ENCODE results near the gene PARM1.

Gene PARM1, protein sequence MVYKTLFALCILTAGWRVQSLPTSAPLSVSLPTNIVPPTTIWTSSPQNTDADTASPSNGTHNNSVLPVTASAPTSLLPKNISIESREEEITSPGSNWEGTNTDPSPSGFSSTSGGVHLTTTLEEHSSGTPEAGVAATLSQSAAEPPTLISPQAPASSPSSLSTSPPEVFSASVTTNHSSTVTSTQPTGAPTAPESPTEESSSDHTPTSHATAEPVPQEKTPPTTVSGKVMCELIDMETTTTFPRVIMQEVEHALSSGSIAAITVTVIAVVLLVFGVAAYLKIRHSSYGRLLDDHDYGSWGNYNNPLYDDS

DNA sequence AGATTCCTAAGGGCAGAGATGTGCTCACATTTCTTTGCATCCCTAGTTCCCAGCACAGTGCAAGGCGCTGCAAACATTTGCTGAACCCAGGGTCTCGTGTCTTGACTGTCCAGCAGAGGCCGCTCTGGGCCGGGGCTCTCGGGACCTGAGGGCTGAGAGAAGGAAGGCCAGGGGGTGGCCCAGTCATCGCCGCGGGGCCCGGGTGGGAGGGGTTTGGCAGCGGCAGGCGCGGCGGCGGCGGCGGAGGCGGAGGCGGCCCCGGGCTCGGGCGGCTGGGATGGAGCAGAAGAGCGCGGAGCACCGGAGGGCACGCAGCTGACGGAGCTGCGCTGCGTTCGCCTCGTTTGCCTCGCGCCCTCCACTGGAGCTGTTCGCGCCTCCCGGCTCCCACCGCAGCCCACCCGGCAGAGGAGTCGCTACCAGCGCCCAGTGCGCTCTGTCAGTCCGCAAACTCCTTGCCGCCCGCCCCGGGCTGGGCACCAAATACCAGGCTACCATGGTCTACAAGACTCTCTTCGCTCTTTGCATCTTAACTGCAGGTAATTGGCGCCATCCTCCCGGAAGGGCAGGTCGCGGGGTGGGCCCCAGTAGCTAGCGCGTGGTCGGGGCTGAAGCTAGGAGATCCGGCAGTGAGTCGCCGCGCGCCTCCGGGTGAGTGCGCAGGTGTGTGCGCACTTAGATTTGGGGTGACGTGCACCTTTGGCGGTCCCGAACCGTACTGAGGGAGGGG is at the start of gene PARM1:
Gene PARM1 (plus strand): TSS at position 285 of the 730 bp plus-strand sequence. CDS start 212 bp downstream, at position 497.
- DNase-seq (ENCODE audit: low read depth in 1 of 2, low spot score in 1 of 2): peak in 1 of 2 donors; percentile 24

DNA sequence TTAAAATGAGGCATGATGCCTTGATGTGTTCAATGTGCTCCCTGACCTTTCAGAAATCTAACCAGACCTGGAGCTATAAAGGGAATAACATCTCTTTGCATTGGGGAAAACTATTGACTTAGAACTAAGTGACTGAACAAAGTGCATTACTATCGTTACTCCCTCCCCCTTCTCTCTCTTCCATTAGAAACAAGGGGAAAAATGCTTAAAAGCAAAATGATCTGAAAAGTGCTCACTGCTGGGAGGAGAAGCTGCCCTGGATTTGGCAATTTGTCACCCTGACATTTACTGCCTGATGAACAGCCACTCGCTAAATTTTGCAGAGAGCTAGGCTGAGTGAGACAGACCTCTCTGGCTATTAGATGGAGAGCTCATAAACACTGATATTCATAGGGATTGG is 48.6 kb upstream of the PARM1 start:
- no peak for DNase-seq (ENCODE audit: low read depth in 1 of 2, low spot score in 1 of 2)

DNA sequence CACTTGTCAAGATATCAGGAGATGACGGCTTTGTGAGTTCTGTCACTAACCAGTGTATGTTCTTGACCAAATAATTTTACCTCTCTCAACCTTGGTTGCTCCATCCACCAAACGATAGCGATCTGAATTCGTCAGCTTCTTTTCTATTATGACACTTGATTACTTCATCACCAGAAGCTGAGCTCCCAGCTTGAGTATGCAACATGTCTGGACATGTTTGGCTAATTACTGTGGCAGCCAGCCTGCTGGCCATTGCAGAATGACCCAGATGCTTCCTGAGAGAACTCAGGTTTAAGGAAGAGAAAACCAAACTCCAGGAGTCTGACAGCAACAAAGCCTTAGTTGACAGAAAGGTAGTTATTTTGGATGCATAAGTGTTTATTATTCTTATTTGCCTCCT is 46.4 kb upstream of the PARM1 start:
- DNase-seq (ENCODE audit: low read depth in 1 of 2, low spot score in 1 of 2): no peak

DNA sequence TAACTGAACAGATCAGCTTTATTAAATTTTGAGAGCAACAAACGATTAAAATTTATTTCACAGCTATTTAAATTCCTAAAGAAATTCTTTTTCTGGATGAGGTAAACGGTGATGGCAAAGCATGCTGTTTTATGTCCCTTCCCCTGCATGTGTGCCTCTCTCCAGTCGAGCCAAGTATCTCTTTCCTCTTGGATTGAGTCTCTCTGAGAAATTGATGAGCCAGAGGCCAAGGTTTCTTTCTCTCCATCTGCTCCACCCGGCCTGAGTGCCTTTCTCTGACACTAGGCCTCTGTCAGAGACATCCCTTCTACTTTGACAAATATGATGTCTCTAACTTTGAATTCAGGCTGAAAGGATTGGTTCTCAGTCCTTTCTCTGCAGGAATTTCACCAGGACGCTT is 42.6 kb upstream of the PARM1 start:
- DNase-seq (ENCODE audit: low read depth in 1 of 2, low spot score in 1 of 2): no peak

DNA sequence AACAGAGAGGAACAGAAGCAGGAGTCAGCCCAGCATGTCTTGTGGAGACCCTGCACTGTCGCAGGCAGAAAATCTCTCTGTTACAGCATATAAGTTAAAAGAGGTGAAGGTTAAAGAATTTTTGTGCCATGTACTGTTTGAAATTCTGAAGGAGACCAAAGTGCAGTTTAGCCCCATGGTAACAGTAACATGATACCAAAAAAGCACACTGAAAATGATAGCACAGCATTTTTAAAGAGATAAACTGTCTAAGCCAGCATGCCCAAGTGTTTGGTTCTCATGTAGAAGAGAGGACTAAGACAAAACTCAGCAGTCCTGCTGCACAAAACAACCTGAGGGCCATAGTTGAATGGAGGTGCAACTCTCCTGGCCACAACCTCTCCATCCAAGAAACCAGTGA is 41.9 kb upstream of the PARM1 start:
- no peak for DNase-seq (ENCODE audit: low read depth in 1 of 2, low spot score in 1 of 2)

DNA sequence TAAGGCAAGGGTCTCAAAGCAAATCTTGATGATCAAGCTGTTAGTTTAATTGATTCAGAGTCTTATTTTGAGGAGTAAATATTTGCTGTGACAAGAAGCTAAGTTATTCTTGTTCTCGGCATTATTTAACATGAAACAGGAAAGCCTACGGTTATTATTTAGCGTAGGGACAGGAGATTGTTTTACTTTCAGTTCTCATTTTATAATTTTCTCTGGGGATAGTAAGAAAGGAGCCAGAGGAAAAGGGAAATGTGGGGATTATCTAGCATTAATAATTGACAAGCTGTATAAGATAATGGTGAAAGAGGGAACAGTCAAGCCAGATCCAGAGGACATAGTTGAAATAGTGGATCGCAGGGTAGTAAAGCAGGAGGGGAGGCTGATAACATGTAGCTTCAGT is 39.7 kb upstream of the PARM1 start:
- no peak for DNase-seq (ENCODE audit: low read depth in 1 of 2, low spot score in 1 of 2)

DNA sequence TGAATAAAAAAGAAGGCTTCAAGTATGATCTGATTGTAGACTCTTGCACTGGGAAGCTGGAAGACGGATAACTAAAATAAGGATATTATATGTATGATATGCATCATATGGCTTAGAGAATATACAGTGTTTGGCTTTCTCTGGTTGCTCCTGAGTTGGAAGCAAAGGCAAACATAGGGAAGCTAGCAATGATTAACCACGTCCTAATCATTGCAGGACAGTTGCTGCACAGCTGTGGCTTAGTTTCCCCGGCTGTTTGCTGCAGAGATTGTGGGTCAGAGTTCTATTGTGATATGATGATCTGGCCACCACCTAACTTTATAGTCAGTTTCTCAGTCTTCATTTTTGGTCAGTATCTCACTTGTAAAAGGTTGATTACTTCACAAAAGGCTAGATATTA is 36.3 kb upstream of the PARM1 start:
- no peak for DNase-seq (ENCODE audit: low read depth in 1 of 2, low spot score in 1 of 2)

DNA sequence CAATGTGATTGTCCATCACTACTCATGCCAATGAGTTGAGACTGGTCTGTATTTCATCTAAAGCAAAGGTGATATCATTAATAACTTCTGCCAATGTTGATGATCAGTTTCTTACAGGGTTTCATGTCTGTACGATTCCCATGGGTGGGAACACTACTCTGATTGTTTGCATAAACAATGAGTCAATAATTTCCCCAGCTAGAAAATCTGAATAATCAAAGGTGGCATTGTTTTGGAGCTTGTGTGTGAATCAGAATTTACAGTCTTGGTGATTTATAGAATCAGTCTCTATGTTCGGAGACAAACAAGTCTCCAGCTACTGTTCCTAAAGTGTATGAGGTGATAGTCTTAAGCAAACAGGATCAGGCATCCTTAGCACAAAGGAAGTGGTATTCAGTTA is 35.5 kb upstream of the PARM1 start:
- no peak for DNase-seq (ENCODE audit: low read depth in 1 of 2, low spot score in 1 of 2)

DNA sequence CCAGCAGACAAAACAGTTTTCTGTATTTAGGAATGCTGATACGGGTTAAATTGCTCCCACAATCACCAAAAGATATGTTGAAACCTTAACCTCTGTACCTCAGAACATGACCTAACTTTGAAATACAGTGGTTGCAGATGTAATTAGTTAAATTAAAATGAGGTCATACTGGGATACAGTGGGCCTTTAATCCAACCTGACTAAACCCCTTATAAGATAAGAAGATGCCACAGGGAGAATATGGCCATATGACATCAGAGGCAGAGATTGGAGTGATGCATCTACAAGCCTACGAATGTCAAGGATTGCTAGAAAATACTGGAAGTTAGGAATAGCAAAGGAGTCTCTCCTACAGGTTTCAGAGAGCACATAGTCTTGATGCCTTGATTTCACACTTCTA is 32.1 kb upstream of the PARM1 start:
- no peak for DNase-seq (ENCODE audit: low read depth in 1 of 2, low spot score in 1 of 2)

DNA sequence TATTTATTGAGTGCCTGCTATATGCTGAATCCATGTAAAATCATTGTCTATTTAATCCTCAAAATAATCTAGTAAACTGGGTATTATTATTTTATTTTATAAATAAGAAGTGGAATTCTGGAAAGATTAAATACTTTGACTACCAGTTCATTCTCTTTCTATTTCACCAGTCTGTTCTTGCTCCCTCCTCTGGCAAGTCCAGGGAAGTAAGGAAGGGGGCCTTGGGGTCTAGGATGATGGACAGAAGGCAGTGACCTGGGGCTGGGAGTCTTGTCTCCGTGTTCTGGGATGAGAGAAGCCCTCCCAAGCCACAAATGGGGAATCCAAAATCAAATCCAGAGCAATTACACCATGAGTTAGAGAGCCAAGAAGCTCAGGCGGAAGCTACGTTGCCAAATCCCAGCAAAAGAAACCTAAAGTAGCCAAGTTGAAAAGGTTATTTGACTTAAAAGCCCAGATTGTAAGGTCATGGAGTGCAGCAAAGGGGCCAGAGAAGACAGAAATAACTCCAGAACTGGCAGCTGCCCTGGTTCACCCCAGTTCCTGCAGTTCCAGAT is 28.3 kb upstream of the PARM1 start:
- no peak for DNase-seq (ENCODE audit: low read depth in 1 of 2, low spot score in 1 of 2)

DNA sequence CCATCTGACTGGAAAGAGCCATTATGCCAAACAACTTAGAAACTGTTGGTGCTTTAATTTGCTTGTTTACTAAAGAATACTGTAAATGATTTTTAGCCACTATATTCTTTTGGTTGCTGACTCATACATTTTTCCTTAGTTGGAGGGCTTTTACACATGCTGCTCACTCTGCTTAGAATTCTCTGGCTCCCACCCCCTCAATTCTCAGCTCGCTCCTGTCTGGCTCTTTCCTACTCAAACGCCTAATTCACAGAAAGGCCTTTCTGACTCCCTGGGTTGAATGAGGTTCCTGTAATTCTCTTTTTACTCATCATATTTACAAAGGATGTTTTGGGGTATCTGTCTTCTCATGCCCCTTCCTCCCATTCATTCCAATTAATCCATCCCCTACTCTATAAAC is 26.1 kb upstream of the PARM1 start:
- no peak for DNase-seq (ENCODE audit: low read depth in 1 of 2, low spot score in 1 of 2)

DNA sequence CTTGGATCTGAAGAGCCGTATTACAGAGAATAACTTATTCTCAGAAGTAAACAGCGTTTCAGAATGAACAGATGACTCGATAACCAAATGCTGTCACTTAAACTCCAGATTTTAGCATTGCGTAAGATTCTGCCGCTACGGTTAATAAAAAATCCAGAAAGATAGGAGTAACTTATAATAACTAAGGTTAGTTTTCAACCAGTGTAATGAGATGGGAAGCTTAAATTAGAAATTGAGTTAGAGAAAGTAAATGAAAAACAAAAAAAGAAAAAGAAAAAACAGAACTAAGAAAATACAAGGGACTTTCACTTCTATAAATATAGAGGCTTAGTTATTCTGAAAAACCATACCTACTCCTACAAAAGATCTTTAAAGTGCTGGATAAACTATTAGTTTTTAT is 13.1 kb upstream of the PARM1 start:
- no peak for DNase-seq (ENCODE audit: low read depth in 1 of 2, low spot score in 1 of 2)

DNA sequence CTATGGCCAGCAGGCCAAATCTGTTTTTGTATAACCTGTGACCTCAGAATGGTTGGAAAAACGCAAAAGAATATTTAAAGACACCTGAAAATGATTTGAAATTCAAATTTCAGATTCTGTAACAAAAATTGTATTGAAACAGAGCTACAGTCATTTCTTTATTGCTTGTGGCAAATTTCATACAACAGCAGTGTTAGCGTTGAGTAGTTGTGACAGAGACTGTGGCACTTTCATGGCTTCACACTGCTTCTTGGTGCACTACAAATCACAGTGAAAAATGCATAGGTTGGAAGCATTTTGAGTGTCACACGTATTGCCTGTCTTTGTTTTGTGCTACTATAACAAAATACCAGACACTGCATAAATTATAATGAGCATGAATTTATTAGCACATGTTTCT is 12.2 kb upstream of the PARM1 start:
- DNase-seq (ENCODE audit: low read depth in 1 of 2, low spot score in 1 of 2): no peak

DNA sequence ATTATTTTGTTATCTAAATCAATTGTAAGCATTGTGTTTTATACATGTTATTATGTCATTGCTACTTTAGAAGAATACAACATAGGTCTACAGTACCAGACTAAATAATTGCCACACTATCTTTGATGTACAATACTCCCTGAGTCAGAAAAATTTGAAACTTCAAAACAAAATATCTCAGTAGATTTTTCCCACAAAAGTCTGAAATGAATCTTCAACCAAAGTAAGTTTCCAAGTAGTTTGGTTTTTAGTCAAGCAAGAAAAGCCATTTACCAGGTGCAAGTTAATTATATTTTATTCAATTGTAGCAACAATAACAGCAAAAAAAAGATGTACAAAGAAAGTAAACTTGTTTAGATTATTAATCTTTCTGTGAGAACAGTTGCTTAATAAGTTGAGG is 11.4 kb upstream of the PARM1 start:
- no peak for DNase-seq (ENCODE audit: low read depth in 1 of 2, low spot score in 1 of 2)

DNA sequence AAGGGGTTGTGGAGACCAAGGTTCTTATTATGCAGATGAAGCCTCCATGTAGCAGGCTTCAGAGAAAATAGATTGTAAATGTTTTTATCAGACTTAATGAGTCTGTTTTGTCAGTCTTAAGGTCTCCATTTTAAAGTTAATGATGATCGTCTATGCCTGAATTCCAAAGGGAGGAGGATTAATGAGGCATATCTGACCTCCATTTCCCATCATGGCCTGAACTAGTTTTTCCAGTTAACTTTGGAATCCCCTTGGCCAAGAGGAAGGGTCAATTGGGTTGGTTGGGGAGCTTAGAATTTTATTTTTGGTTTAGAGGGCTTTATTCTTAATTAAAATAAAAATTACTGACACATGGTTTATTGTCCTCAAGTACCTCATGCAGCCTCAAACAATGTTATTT is 6.9 kb upstream of the PARM1 start:
- DNase-seq (ENCODE audit: low read depth in 1 of 2, low spot score in 1 of 2): no peak

DNA sequence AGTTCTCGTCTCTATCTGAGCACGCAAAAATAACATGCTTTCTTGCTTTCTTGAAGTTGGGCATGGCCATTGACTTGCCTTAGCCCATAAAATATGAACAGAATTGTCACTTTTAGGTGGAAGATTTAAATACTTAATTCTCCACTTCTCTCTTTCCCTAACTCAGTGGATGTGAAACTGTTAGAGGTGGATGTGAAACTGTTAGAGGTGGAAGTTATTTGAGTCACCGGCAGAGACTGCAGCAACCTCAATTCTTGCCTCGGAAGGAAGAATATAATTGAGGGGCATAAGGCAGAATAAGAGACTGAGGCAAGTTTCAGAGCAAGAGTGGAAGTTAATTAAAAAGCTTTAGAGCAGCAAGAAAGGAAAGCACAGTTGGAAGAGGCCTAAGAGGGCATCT is 2.8 kb upstream of the PARM1 start:
- DNase-seq (ENCODE audit: low read depth in 1 of 2, low spot score in 1 of 2): no peak

DNA sequence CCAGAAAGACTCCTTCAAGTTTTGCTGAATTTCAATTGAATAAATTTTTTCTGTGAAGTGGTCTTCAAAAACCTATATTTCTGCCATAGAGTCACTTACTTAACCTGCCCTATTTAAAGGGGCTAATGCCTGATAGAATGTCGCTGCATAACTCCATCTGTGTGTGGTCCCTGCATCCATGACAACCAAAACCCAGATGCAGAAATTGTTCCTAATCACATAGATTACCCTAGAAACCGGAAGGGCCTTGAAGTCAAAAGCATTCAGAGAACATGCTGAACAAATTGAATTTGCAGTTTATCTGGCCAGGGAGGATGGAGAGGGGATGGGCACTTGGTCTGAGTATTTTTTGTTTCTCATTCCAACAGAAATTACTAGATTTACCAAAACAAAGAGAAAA is 1.5 kb upstream of the PARM1 start:
- DNase-seq (ENCODE audit: low read depth in 1 of 2, low spot score in 1 of 2): no peak

DNA sequence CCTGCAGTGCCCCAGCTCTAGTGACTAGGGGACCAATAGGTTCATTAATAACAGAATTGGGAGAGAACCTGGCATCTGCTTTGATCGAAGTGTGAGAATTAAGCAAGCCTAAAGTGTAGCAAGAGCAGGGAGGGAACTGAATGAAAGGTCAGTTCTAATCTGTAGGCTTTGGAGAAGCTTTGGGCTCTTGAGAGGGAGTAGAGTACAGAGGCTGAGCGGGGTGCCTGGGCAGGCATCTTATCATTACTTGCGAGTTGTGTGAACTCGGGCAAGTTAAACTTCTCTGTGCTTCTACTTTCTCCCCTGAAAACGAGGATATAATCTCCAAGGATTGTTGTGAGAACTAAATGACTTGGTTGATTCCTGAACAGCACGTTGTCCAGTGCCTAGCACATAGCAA is 906 bp upstream of the PARM1 start:
- no peak for DNase-seq (ENCODE audit: low read depth in 1 of 2, low spot score in 1 of 2)

DNA sequence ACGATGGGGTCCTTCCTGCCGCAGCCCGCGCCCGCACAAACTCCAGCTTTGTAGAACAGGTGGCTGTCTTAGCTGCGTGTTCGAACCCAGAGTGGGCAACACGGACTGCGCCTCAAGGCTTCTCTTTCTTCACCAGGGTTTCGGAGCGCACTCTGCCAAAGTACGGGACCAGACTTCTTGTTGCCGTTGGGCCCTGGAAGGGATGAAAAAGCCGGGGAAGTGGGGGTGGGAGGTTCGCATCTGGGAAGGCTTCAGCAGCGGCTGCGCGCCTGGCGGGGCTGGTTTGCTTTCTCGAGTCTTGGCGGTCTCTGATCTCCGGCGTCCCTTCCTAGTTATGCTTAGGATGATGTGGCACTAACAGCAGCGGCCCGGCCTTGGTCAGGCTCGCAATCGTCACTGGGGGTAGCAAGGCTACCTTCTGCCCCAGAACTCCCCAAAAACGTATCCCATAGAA is 673 bp downstream of the PARM1 start:
- DNase-seq (ENCODE audit: low read depth in 1 of 2, low spot score in 1 of 2): no peak

DNA sequence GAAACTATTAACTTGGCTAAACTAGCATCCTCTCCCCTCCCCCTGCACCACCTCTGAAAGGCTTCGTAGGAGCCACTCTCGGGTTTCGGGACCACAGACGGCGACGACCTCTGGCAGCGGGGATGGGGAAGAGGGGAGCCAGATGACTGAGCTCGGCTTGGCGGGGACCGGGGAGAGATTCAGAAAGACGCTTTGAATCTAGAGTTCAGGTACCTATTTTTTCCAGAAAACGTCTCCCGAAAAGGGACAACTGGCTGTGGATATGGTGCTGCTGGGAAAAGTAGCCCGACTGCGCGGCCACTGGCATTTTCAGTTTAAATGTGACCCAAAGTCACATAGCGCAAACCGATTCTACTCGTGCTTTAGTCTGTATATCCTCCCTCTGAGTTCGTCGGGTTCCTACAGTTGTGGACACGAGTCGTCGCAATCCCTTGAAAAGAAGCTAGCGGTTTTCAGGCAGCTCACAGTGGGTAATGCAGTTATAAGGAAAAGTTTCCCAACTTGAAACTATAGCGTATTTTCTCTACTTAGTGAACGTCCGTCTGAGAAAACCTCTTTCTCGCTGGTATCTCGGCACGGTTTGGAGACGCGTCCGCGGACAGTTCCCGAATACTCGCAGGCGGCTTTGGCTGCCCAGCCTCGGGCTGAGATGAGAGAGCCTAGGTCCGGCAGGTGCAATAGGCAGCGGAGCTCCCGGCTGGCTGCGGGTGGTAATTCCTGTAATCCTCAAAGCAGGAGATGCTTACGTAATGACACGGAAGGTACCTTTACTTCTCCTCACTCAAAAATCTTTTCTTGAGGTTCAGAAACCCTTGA is 1.3 kb downstream of the PARM1 start:
- DNase-seq (ENCODE audit: low read depth in 1 of 2, low spot score in 1 of 2): no peak

DNA sequence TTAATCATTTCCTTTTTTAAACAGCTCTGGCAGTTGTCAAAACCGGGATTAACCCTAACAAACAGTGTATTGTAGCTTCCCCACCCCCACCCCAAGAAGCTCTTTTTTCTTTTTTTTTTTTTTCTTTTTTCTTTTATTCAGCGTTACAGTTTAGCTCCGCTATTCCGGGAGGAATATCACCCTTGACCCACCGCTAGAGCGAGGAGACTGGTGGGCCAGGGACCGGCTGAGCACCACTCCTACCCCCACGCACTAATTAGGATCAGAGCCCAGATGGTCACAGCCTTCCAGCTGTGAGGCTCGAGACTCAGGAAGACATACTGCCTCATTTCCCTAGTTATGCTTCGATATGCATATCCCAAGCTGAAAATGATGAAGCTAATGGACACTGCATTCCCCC is 2.0 kb downstream of the PARM1 start:
- DNase-seq (ENCODE audit: low read depth in 1 of 2, low spot score in 1 of 2): no peak

DNA sequence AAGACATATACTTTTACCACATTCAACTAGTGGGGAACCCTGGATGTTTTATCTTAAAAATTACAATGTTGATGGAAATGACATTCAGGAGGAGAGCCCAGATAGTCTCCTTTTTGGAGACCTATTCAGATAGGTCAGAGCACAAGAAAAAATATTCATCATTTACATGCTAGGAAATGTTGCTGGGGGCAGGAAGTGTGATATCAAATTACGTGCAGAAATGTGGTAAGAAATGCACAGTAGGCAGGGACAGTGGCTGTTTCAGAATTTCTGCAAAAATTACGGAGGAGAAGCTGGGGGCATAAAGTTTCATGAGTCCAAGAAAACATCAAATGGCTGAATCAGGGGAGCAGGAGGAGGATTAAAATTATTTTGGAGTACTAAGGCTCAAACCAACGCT is 8.2 kb downstream of the PARM1 start:
- no peak for DNase-seq (ENCODE audit: low read depth in 1 of 2, low spot score in 1 of 2)

Data from activated CD4-positive, alpha-beta T cell treated with anti-CD3 and anti-CD28 coated beads, Interleukin-2, amount 50 U/mL, for 24 hours (primary cell).